ENCODE data around the gene BTBD7.

DNA sequence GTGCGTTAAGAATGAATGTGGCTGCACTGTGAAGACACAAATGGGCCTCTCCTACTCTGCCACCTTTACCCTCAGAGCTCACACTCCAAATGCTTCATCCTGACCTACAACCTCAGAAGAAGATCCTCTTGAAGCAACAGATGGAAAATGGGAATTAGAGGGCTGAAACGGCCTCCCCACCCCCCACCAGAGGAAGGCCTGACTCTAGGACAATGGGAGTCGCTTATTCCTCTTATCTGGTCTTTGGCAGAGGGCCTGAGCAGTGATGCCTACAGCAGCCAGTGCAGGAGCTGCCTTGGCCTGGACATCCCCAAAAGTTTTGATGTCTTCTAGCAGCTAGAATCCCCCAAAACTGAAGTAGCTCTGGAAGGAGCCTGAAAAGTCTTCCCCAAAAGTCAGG lies 29.2 kb downstream of the BTBD7 start:
- TF ChIP-seq JUN (IDR thresholded peaks at IDR 0.05; ENCODE audit: borderline replicate concordance, insufficient read depth, insufficient read length, low read depth), result no peak
- TF ChIP-seq, protein P1, sequence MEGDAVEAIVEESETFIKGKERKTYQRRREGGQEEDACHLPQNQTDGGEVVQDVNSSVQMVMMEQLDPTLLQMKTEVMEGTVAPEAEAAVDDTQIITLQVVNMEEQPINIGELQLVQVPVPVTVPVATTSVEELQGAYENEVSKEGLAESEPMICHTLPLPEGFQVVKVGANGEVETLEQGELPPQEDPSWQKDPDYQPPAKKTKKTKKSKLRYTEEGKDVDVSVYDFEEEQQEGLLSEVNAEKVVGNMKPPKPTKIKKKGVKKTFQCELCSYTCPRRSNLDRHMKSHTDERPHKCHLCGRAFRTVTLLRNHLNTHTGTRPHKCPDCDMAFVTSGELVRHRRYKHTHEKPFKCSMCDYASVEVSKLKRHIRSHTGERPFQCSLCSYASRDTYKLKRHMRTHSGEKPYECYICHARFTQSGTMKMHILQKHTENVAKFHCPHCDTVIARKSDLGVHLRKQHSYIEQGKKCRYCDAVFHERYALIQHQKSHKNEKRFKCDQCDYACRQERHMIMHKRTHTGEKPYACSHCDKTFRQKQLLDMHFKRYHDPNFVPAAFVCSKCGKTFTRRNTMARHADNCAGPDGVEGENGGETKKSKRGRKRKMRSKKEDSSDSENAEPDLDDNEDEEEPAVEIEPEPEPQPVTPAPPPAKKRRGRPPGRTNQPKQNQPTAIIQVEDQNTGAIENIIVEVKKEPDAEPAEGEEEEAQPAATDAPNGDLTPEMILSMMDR (IDR thresholded peaks at IDR 0.05; ENCODE audit: extremely low read depth in 1 of 2, insufficient read depth in 1 of 2, low read depth in 1 of 2, low read length in 2 of 2), result no peak
- no peak for TF ChIP-seq POLR2A (IDR thresholded peaks at IDR 0.05; ENCODE audit: low read depth, low read length)
- no peak for TF ChIP-seq EZH2 (IDR thresholded peaks at IDR 0.05; ENCODE audit: borderline replicate concordance, low read depth, low read length, severe bottlenecking)
- TF ChIP-seq POLR2AphosphoS5 (IDR thresholded peaks at IDR 0.05; ENCODE audit: insufficient read depth, low read depth, low read length), result no peak
- no peak for TF ChIP-seq FOS (IDR thresholded peaks at IDR 0.05; ENCODE audit: borderline replicate concordance, insufficient read depth, low read length)
- no peak for TF ChIP-seq GATA2 (IDR thresholded peaks at IDR 0.05; ENCODE audit: insufficient read depth, insufficient read length, low read depth, low read length)
- TF ChIP-seq, protein P2, sequence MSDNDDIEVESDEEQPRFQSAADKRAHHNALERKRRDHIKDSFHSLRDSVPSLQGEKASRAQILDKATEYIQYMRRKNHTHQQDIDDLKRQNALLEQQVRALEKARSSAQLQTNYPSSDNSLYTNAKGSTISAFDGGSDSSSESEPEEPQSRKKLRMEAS (IDR thresholded peaks at IDR 0.05; ENCODE audit: insufficient read depth, insufficient read length), result no peak

Data from endothelial cell of umbilical vein (primary cell).